K562 (cell line): ENCODE data around the gene ABHD16A. TPM values are rescaled to one million over a fixed set of nuclear protein-coding genes. Genes with fewer than 3 reads are reported as not detected.

Experiments used
- MAX ChIP-seq: sonication (generic); formaldehyde crosslinking; IDR thresholded peaks from 2 replicates; pipeline ENCODE4 v1.9.0; 2022; ENCODE audit warnings: mild to moderate bottlenecking, missing genetic modification reagents
- SIN3A ChIP-seq, 2 experiments: fragments of 150-350 bp in 1 of 2; IDR thresholded peaks; 2 replicates each; pipeline ENCODE4 v1.6.1; 2011 to 2016; ENCODE audit warnings: borderline replicate concordance in 2 of 2, low read depth in 2 of 2, low read length in 2 of 2, mild to moderate bottlenecking in 2 of 2, moderate library complexity in 2 of 2; ENCODE audit not compliant: control insufficient read depth in 1 of 2
- STAT6 ChIP-seq: sonication (generic); formaldehyde crosslinking; IDR thresholded peaks from 2 replicates; pipeline ENCODE4 v1.8.1; 2023; ENCODE audit warnings: mild to moderate bottlenecking, missing genetic modification reagents
- polyA plus RNA-seq, 8 experiments: library from polyadenylated mRNA; depleted of rRNA in 4 of 8; stranded (reverse) in 5 of 8; unstranded in 3 of 8; fragments of >200 nt; fragmentation: Nextera tagmentation in 2 of 8; fragmentation: Illumina TruSeq in 1 of 8; extraction: Ambion mirVana in 2 of 8; extraction: Trizol in 1 of 8; gene quantifications; 2 replicates each; pipeline versions ENCODE4 v1.2.1 to v1.2.3, GENCODE V29; 2011 to 2014; ENCODE audit warnings: inconsistent platforms in 1 of 8, missing spikeins in 1 of 8
- total RNA-seq, 7 experiments: library from RNA; depleted of rRNA in 6 of 7; stranded (reverse); fragments of >200 nt in 6 of 7; fragmentation: Illumina TruSeq in 2 of 7; extraction: Trizol in 2 of 7; gene quantifications; 2 replicates each; pipeline versions ENCODE4 v1.2.1 to v1.2.3, GENCODE V29; 2011 to 2021; ENCODE audit warnings: low replicate concordance in 1 of 7

The ABHD16A gene
- total and polyA plus RNA-seq, 9 of the 15 experiments (the other 6 are each of a cell fraction or from before 2014, with no cell fraction given), result 25.8 to 120 (median 81.6) TPM

DNA sequence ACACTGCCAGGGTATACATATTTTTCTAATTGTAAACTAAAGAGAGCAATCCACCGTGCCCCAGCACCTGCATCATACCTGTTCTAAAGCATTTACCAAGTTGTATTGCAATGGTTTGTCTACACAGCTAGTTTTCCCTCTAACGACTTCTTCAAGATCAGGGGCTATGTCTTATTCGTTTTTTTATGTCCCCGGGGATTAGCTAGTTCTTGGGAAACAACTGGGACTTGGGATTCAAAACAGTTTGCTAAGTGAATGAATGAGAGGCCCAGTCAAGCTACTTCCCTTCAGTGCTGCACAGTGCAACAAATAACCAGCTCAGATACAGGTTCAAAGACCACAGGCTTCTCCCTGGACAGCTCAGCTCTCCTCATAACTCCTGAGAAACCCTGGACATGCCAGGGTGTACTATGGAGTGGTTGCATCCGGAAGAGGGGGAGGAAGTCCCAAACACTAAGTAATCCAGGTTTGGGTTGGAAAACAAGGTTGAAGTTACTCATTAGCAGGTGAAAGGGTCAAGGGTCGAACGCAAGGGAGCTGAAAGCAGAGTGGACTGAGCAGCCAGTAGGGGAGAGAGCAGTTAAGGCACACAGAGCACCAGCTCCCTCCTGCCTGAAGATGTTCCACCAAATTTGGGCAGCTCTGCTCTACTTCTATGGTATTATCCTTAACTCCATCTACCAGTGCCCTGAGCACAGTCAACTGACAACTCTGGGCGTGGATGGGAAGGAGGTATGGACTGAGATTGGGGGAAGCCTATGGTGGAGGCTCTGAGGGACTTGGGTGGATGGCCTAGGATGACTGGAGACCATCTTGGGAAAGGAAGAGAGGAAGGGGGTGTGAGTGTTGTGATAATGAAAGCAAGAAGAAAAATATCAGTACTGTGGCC, 47.5 kb downstream of the ABHD16A start, which contains the start of gene APOM (continued):
- TF ChIP-seq STAT6 (CRISPR knock-in tag) (0 out of 2 replicates have a peak, but pooled peaks have one; percentile 71), SIN3A (IDR thresholded peaks at IDR 0.05; ENCODE audit: borderline replicate concordance in 2 of 2, control insufficient read depth in 1 of 2, low read depth in 2 of 2, low read length in 2 of 2) (0 out of 4 replicates have a peak, but pooled peaks of 1 of the 2 experiments have one; percentile 28), MAX (CRISPR knock-in tag) (0 out of 2 replicates have a peak, but pooled peaks have one; percentile 18)
